A673 (cell line): ENCODE measurements around the gene CNNM1. TPM values are rescaled to one million over a fixed set of nuclear protein-coding genes. Genes with fewer than 3 reads are reported as not detected.

ENCODE experiments used
- BruUV-seq: library from RNA; stranded (reverse); fragments of 400-500 nt; replicated peaks from 2 replicates; lab custom pipeline; 2021; lab: Mats Ljungman, UMichigan
- CTCF ChIA-PET: fragments of 300-600 bp; sonication (Branson Sonifier 250); formaldehyde crosslinking; loops from one replicate; lab custom pipeline; 2022; ENCODE audit warnings: antibody characterized with exemption; lab: Charles Lee
- POLR2A ChIA-PET: fragments of 300-600 bp; sonication (Branson Sonifier 250); formaldehyde crosslinking; loops from one replicate; lab custom pipeline; 2022; ENCODE audit warnings: antibody characterized with exemption; ENCODE audit not compliant: low non-redundant PET; lab: Charles Lee
- DNase-seq: peaks from one replicate; pipeline ENCODE4 v3.0.0-alpha.2; 2015; ENCODE audit warnings: low spot score
- H3K27ac ChIP-seq: fragments of 200-600 bp; sonication (generic); 2 replicates; pipeline ENCODE4 v1.5.1; 2016; ENCODE audit warnings: mixed run types, low read depth, mild to moderate bottlenecking, mixed read lengths, antibody characterized with exemption, low read length; ENCODE audit not compliant: poor library complexity, severe bottlenecking
- H3K27me3 ChIP-seq: fragments of 200-600 bp; sonication (generic); replicated peaks from 2 replicates; pipeline ENCODE4 v1.6.1; 2017; ENCODE audit warnings: mixed run types, low read depth, mild to moderate bottlenecking, mixed read lengths, antibody characterized with exemption, low read length; ENCODE audit not compliant: insufficient read depth, poor library complexity
- H3K36me3 ChIP-seq: fragments of 200-600 bp; sonication (generic); 2 replicates; pipeline ENCODE4 v1.6.1; 2016; ENCODE audit warnings: mixed run types, mild to moderate bottlenecking, mixed read lengths, antibody characterized with exemption, low read length; ENCODE audit not compliant: insufficient read depth, poor library complexity, severe bottlenecking
- H3K4me1 ChIP-seq: fragments of 200-600 bp; sonication (generic); 2 replicates; pipeline ENCODE4 v1.6.1; 2017; ENCODE audit warnings: mixed run types, mild to moderate bottlenecking, mixed read lengths, antibody characterized with exemption, low read length; ENCODE audit not compliant: insufficient read depth, poor library complexity, severe bottlenecking
- H3K4me3 ChIP-seq: fragments of 200-600 bp; sonication (generic); 2 replicates; pipeline ENCODE4 v1.5.1; 2016; ENCODE audit warnings: low read depth, mixed run types, mild to moderate bottlenecking, mixed read lengths, low read length; ENCODE audit not compliant: poor library complexity, severe bottlenecking
- H3K9me3 ChIP-seq: fragments of 200-600 bp; sonication (generic); 2 replicates; pipeline ENCODE4 v1.6.1; 2016; ENCODE audit warnings: mixed run types, low read depth, mild to moderate bottlenecking, mixed read lengths, antibody characterized with exemption, low read length; ENCODE audit not compliant: poor library complexity, severe bottlenecking
- CTCF ChIP-seq: fragments of 300-800, 200-600 bp; sonication (generic); conservative IDR thresholded peaks from 2 replicates; pipeline ENCODE4 v1.5.1; 2017; ENCODE audit warnings: low read depth, mild to moderate bottlenecking, antibody characterized with exemption, low read length, moderate library complexity, mixed read lengths
- EZH2 ChIP-seq: fragments of 200-600 bp; sonication (generic); IDR thresholded peaks from 2 replicates; pipeline ENCODE4 v1.6.1; 2017; ENCODE audit warnings: borderline replicate concordance, low read depth, mild to moderate bottlenecking, mixed read lengths, antibody characterized with exemption, low read length; ENCODE audit not compliant: poor library complexity, severe bottlenecking
- intact Hi-C: fragments of 100-400 bp; cut with micrococcal nuclease; formaldehyde crosslinking; loops from one replicate; pipeline ENCODE4 v1.10.0; 2022; ENCODE audit not compliant: unreplicated experiment
- total RNA-seq: library from RNA; stranded (reverse); gene quantifications from 2 replicates; pipeline ENCODE4 v1.2.3, GENCODE V29; 2021

The CNNM1 gene
- total RNA-seq, 1 experiment from 2014 or later = 0.73 TPM

- intact Hi-C loops = no loop called here
- no peaks in the 10 kb centered on the region for H3K27me3 ChIP-seq
- TF ChIP-seq CTCF (no peak), EZH2 (no peak)
- no peaks in the 10 kb centered on the region for H3K9me3 ChIP-seq
- H3K4me1 ChIP-seq = no peaks in the 10 kb centered on the region
- no peak overlapping the region for H3K27ac ChIP-seq
- H3K36me3 ChIP-seq = peaks cover 51% of the 10 kb centered on the region
- no TSS peak for BruUV-seq
- DNase-seq = no peak
- CTCF ChIA-PET = no interaction called here
- no peak overlapping the region for H3K4me3 ChIP-seq
- POLR2A ChIA-PET = no interaction called here
Measured at GRCh38 chr10:99399664-99400063, 70.5 kb downstream of the CNNM1 start.

- H3K36me3 ChIP-seq = peaks cover 54% of the 10 kb centered on the region
Measured at GRCh38 chr10:99403674-99404073, 74.5 kb downstream of the CNNM1 start.

GRCh38 chr10:99406149-99406548, 77.0 kb downstream of the CNNM1 start:
- Histone ChIP-seq H3K4me3 (no peak overlapping the region), H3K27me3 (no peaks in the 10 kb centered on the region), H3K9me3 (no peaks in the 10 kb centered on the region), H3K36me3 (peaks cover 43% of the 10 kb centered on the region), H3K27ac (no peak overlapping the region), H3K4me1 (peaks cover 14% of the 10 kb centered on the region)
- no peak for DNase-seq
- BruUV-seq = no TSS peak
- intact Hi-C loops = no loop called here
- CTCF ChIA-PET = no interaction called here
- no peak for TF ChIP-seq EZH2
- no peak for TF ChIP-seq CTCF
- POLR2A ChIA-PET = no interaction called here

More at GRCh38 chr10:99403674-99404073, 74.5 kb downstream of the CNNM1 start:
- ChIA-PET CTCF (no interaction called here), POLR2A (no interaction called here)
- Histone ChIP-seq H3K4me3 (no peak overlapping the region), H3K27ac (no peak overlapping the region), H3K27me3 (no peaks in the 10 kb centered on the region), H3K9me3 (no peaks in the 10 kb centered on the region), H3K4me1 (no peaks in the 10 kb centered on the region)
- BruUV-seq = no TSS peak
- intact Hi-C loops = no loop called here
- TF ChIP-seq EZH2 = no peak
- TF ChIP-seq CTCF = no peak
- no peak for DNase-seq
